HG03342 (cell line): ENCODE data around the gene MEOX1.
"Not testable (repeated sequence)": the region's sequence is repeated elsewhere in the genome, so short reads cannot be mapped to it uniquely, and the experiment has no call there.

Source experiments
- ATAC-seq: cut with Tn5 transposase; IDR thresholded peaks from one replicate; pipeline ENCODE4 v1.9.1; 2021; ENCODE audit warnings: mild to moderate bottlenecking, moderate library complexity; ENCODE audit not compliant: unreplicated experiment

MEOX1 gene

DNA sequence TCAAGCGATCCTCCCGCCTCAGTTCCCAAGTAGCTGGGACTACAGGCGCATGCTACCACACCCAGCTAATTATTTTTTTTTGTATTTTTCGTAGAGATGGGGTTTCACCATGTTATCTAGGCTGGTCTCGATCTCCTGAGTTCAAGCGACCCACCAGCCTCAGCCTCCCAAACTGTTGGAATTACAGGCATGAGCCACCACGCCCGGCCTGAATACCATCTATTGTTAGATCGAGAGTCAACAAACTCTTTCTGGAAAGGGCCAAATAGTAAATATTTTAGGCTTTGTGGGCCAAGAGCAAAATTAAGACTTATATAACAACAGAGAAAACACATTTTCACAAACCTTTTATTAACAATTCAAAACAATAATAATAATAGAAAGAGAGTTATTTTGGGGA is 41.6 kb downstream of the MEOX1 start:
- no peak for ATAC-seq

DNA sequence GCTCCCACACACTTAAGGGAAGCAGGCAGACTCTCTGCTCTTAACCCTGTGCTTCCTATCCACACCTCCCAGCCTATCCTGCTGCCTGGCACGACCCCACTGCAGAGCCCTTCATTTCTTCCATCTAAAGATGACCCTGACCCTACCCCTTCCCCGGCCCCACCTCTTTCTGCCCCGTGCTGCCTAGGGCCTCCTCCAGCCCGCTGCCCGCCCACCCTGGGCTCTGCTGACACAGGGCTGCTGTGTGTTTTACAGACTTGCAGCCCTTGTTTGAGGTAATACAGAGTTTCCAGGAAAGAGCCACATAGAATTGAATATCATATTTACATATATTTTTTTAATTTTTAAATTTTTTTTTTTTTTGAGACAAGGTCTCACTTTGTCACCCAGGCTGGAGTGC is 42.0 kb downstream of the MEOX1 start:
- ATAC-seq = no peak

DNA sequence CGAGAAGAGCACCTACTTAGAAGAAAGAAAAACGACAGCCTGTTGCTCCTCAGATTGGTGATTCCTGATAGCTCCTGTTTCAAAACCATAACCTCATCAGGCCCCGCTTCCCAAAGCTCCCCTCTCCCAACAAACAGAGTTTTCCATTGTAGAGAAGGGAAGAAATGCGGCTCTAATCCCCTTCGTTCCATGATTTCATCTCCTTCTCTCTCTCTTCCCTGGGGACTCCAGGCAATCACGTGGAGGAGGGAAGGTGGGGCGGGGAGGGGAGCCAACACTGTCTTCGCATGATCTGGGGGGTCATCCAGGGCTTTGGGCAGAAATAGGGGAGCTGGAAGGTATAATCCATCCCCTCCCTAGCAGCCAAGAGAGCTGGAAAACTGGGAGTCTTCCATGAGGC is 43.4 kb downstream of the MEOX1 start:
- no peak for ATAC-seq

DNA sequence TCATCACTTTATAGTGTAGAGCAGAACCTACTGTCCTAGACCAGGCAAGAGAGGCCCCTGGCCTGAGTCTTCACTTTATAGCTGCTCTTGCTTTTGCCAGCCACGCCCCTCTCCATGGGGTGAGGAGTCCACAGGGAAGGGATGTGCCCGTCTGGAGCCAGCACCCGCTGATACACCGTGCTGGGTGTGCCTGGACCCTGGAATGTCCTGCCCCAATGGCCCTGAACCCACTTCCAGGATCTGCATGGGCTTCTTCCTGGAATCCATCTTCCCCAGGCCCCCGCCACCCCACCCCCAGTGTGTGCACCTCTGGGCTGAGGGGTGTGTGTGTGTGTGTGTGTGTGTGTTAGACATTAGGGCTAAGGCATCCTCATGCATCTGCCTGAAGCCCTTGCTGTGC is 44.9 kb downstream of the MEOX1 start:
- ATAC-seq = no peak

DNA sequence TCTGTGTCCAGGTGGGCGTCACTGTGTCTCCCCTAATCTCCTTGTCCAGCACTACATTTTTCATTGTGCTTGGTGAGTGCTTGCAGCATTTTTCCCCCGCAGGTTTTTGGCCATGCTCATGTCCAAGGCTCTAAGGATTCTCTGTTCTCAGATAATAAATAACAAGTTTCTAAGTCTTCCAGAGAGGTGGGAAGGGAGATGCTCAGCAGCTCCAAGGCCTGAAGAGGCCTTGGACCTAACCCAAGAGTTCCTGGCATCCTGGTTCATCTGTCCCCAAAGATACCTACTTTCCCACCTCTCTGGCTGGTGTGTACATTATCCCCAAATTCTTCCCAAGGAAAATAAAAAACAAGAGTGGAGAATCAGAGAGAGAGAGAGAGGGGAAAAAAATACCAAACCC is 45.3 kb downstream of the MEOX1 start:
- no peak for ATAC-seq

DNA sequence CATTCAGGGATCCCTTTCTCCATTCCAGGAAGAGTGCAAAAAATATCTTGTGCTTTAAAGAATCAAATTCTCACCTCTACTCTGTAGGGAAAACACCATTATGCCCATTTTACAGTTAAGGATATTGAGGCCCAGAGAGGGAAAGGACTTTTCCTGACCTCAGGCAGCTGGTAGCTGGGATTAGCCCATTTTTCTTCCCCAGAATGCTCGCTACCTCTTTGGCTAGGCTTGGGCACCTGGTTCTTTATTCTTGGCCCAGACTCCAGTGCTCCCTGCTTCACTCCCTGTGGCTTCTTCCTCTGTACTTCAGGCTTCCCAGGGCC is 45.7 kb downstream of the MEOX1 start:
- ATAC-seq = no peak

DNA sequence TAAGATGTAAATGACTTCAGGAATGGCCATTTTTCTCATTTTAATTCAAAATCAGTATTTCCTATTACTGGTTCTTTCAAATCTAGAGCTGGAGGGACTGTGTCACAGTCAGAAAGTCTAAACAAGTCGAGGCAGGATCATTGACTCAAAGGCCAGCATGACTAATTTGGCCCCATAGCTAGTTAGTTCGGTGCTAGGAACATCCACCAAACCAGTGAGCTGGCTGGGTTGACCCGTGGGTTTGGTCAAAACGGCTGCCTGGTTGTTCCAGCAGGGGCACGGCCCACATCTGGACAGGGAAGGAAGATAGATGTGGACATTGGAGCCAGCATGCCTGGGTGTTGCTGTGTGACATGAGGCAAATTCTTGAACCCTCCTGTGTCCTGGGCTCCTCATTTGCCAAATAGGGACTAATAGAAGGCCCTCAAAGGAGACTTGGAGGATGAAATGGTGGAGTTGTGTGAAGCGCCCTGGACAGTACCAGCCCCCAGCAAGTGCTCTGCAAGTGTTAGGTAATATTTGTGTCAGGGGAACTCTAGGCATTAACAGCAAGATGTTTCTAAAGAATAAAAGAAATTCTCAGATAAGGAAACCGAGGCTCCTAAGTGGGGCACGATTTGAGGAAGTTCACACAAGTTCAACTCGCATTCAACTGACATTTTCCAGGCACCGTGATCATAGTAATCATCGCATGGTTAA is 46.2 kb downstream of the MEOX1 start:
- ATAC-seq = no peak

DNA sequence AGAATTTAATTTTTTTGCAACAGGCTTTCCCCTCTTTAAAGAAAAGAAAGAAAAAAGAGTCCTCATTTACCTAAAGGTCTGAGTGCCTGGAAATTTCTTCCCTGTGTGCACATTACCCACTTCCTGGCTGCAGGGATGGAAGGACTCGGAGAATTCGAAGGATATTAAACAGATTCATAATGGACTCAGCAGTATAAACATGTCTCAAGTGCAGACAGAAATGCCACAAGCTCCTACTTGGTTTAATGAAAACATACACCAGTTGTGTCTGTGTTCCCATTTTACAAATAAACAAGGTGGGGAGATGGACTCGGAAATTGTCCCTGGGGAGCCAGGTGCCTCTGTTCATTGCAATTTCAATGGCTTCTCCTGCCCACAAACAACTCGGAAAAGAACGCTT is 47.2 kb downstream of the MEOX1 start:
- no peak for ATAC-seq

DNA sequence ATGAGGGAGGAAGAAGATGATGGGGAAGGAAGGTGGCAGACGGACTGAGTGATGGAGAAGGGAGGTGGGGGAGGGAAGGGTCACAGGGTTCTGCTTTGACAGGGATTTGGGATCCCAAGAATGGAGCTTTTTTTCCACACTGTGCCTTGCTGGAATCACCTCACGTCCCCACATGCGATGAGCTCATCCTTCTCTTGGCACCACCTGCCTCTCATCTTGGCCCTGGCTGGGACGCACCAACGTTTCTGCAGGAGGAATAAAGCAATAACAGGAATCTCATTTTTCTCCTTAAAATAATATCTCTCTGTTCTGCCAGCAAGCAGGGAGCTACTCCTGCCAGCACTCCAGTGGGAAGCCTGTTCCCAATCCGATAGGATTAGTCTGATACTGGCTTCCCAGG is 47.8 kb downstream of the MEOX1 start:
- no peak for ATAC-seq

DNA sequence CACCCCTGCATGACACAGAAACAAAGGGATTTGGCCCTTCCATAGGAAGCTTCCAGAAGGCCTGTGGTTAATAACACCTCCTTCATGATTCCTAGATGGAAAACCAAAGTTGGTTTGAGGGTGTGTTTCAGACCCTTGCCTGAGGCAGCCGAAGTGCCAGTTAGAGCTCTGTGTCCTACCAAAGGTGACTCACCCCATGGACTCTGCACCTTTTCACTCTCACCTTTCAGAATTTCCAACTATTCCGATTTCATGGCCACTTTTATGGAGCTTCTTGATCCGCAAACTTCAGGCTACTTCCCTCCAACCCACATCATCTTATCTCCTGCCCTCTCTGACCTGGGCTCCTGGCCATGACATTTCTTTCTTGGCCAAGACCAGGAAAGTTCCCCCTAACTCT is 49.2 kb downstream of the MEOX1 start:
- ATAC-seq = no peak

DNA sequence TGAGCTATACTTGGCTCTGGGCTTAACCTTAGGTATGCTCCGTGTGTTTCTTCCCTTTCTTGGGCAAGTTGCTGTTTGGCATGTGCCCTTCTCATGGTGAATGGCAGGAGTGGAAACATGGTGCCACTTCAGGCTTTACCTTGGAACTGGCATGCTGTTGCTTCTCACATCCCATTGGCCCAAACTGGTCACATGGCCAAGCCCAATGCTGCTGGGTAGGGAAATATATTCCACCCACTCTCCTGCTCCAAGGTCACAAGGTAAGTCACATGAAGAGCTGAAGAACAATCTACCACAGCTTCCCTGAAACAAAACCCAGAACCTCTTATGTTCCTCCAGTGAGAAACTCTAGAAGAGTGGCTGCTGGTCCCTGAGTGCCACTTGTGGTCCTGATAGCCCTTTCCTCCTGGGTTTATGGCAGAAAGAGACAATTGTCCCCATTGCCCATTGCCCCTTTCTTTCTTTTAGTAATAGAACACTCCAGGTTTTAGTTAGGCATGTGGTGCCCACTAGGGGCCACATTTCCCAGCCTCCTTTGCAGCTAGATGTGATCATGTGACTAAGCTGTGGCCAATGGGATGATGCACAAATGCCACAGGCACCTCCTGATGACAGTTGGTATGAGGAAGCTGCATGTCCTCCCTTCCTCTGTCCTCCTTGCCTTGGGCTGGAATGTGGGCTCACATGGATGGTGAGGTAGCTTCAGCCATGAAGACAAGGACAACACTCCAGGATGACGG is 50.3 kb downstream of the MEOX1 start:
- no peak for ATAC-seq

DNA sequence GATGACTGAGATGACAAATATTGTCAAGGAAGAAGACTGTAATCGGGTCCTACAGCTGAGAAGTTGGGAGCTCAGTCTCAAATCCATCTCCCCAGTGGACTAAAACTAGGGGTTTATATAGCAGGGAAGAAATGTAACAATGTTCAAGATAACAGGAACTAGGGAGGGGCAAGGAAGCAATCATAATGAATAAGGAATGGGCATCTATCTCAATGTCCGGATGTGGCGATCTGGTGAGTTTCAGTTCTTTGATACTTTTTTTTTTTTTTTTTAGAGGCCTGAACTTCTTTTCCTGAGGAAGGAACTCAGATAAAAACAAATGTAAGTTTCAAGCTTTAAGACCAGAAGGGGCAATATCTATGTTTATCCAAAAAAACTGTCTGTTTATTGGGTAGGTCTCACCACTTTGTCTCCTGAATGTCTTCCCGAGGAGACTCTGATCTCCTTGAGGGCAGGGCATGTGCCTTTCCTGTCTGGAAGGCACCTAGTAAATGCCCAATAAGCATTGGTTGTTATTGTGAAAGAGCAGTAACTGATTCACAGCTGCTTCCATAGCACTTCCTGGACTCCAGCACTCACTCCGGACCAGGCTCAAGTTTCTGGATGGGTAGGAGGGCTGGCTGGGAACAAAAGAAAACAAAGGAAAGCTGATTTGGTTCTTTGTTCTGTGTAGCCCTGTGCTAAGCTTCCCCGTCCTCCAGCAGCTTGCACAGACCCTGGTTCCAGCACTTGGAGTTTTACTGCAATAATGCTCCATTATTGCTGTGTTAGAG is 51.9 kb downstream of the MEOX1 start:
- no peak for ATAC-seq

DNA sequence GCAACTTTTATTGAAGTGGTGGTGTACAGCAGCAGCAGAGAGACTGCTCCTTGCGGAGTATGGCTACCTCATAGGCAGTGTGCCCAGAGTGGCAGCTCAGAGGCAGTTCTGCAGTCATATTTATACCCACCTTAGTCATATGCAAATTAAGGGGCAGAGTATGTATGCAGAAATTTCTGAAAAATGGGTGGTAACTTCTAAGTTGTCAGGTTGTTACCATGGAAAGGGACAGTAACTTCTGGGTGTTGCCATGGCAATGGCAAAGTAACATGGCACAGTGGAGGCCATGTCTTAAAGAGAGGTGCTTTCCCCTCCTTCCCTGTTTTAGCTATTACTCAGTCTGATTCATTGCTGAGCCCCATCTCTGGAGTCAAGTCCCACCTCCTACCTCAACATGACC is 53.4 kb downstream of the MEOX1 start:
- ATAC-seq = no peak

DNA sequence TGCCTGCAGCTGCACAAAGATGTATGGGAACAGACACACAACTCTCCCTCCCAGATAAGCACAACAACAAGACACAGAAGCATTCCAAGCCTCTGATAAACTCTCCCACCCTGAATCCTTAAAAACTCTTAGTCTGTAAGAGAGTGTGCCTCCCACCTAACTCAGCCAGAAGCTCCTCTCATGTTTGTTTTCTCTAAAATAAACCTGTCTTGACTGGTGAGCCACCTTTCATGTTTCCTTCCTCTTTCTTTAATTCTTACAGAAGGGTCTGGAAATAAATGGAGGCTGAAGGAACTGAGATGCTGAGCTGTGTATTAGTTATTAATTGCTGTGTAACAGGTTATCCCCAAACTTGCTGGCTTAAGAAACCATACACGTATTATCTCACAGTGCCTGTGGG is 57.2 kb downstream of the MEOX1 start:
- ATAC-seq = no peak

DNA sequence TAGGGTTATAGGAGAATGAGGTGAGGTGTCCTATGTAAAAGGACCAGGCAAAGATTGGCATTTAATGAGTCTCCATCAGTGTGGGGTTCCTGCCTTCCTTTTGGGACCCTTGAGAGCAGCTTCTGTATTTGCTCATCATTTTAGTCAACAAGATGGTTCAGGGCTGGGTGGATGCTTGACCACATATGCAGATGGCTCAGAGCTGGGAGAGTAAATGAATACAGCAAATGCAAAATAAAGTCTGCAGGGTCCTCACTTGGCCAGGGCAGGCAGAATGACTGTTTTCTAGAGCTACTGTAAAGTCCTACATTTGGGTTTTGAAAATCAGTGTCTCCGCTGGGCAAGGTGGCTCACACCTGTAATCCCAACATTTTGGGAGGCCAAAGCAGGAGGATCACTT is 58.4 kb downstream of the MEOX1 start:
- ATAC-seq = no peak

DNA sequence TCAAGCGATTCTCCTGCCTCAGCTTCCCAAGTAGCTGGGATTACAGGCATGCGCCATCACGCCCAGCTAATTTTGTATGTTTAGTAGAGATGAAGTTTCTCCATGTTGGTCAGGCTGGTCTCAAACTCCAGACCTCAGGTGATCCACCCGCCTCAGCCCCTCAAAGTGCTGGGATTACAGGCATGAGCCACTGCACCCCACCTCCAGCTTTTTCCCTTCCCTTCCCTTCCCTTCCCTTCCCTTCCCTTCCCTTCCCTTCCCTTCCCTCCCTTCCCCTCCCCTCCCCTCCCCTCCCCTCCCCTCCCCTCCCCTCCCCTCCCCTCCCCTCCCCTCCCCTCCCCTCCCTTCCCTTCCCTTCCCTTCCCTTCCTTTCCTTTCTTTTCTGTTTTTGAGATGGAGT is 59.2 kb downstream of the MEOX1 start:
- not testable (repeated sequence) for ATAC-seq

DNA sequence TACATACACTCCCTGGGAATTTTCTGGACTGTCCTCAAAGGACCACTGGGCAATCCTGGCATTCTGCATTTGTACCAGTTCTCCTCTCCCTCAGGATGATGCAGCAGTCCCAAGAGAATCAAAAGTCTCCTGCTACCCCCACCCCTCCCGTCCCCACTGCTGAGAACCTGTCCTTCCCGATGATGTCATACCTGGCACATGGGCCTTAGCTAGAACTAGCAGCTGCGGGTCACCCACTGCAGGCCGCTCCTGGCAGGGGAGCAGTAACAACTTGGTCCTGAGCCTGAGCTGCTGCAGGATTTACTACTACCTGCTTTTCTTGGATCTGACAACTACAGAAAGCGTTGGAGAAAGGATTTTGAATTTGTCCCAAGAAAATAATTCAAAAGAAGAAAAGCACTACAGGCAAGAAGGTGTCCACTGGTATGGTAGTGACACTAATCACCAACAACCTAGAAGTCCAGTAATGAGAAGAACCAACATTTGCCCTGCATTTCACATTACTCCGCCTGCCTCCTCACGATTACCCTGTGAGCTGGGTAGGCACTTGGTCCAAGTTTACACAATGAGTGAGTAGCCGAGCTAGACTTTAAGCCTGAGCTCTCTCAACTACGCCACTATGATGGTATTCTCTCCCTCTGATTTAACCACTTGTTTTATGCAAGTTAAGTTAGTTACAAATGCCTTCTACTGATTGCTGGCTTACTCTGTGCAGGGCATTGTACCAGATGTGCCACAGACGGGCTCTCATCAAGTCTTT is 60.3 kb downstream of the MEOX1 start:
- ATAC-seq = no peak

DNA sequence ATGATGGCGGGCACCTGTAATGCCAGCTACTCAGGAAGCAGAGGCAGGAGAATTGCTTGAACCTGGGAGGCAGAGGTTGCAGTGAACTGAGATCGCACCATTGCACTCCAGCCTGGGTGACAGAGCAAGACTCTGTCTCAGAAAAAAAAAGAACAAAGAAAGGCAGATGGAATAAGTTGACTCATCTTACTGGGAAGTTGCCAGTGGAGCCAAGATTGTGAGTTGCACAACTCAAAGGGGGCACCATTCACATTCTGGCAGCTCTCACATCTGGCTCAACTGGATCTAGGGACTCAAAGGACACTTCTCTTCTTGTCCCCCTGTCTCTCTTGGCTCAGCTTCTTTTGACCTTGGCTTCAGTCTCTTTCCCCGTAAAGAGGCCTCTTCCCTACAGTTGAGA is 61.9 kb downstream of the MEOX1 start:
- no peak for ATAC-seq

DNA sequence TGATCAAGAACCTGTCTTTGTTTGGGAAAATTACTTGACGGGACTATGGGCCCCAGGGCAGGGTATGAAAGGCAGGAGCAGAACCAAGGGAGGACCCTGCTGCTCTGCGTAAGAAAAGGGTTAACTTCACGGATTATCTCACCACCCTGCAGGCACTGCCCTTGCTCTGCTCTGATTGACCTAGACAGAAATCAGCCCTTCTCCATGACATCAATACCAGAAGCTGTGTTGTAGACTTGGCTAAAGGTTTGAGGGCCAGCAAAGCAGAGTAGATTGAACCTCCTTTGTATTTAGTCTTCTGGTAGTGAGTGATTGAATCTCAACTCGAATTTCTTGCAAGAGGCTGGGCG is 62.7 kb downstream of the MEOX1 start:
- no peak for ATAC-seq

DNA sequence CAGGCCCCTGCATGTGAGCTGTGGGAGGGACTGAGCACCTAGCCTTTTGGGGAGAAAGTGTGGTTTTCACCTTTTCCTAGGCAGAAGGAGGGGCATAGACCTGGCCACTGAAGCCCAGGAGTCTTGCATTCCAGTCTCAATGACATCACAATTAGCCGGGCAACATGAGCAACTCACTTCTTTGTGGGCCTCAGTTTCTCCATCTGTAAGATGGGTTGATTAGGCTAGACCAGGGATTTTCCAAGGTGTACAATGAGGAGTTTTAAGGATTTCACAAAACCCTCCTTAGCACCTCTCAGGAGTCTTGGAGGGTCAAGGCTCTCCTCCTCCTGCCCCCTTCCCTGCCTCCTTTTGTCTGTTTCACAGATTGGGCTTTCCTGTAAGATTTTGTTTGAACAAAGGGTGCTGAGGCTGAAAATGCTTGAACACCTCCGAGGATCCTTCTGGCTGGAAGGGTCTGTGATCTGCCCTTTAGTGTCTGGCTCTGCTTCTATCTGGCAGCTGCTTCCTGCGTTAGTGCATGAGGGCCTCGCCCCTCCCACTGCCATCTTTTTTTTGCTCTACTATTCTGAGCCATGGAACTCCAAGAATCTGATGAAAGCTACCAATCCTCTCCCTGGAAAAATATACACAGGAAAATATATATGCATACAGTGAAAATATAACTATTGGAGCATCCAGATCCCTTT is 63.2 kb downstream of the MEOX1 start:
- no peak for ATAC-seq
